BLaER1 (cell line): Measurements from ENCODE around the gene NAT14.

Experiments
- H3K27ac ChIP-seq: shearing (Covaris generic); formaldehyde crosslinking; 2 replicates; pipeline ENCODE4 v1.8.1; 2022
- H3K27me3 ChIP-seq: shearing (Covaris generic); formaldehyde crosslinking; 2 replicates; pipeline ENCODE4 v1.8.1; 2022
- H3K36me3 ChIP-seq: shearing (Covaris generic); formaldehyde crosslinking; 2 replicates; pipeline ENCODE4 v1.8.1; 2022
- H3K4me1 ChIP-seq: shearing (Covaris generic); formaldehyde crosslinking; 2 replicates; pipeline ENCODE4 v1.8.1; 2022
- H3K4me2 ChIP-seq: shearing (Covaris generic); formaldehyde crosslinking; 2 replicates; pipeline ENCODE4 v1.8.1; 2022
- H3K4me3 ChIP-seq: shearing (Covaris generic); formaldehyde crosslinking; 2 replicates; pipeline ENCODE4 v1.8.1; 2022
- H3K9ac ChIP-seq: shearing (Covaris generic); formaldehyde crosslinking; 2 replicates; pipeline ENCODE4 v1.8.1; 2022
- H3K9me3 ChIP-seq: shearing (Covaris generic); formaldehyde crosslinking; 2 replicates; pipeline ENCODE4 v1.8.1; 2022
- H4K20me1 ChIP-seq: shearing (Covaris generic); formaldehyde crosslinking; 2 replicates; pipeline ENCODE4 v1.8.1; 2022
- Cebpa-rat ChIP-seq: shearing (Covaris generic); IDR thresholded peaks from 2 replicates; pipeline ENCODE4 v1.8.1; 2022

The NAT14 gene

DNA sequence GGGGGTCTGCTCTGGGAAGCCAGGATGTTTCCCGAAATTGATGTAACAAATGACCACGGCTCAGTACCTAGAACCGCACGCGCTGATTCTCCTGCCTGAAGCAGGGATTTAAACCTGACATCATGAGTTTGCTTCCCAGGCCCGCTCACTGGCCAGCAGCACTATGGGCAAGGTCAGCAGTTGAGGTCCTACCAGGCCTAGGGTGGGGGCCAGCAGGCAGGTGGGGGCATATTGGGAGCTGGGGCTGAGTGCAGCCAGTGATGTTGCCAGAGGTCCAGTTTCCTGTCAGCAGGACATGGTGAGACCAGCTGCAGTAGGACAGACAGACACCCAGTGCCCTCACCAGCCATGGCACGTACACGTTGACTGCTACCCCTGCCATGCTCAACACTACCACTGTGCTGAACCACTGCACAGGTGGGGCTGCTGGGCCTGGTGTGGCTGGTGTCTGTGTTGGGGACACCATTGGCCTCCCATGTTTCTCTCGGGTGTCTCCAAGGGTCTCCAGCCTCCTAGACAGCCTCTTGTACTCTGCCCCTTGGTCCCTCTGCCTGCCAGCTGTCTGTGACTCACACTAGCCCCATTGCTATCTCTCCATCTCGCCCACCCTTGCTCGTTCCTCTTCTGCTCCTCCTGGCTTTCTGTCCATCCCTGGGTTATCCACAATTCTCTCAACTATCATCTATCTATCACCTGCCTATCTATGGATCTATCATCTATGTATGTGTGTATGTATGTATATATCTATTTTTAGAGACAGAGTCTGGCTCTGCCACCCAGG, 19.3 kb upstream of the NAT14 start:
- TF ChIP-seq Cebpa-rat = no peak
- Histone ChIP-seq H3K27ac (no peak overlapping the region), H3K36me3 (no peaks in the 10 kb centered on the region), H3K9me3 (no peaks in the 10 kb centered on the region), H3K4me3 (no peak overlapping the region), H3K4me1 (peaks cover 29% of the 10 kb centered on the region), H3K27me3 (no peaks in the 10 kb centered on the region), H4K20me1 (peaks cover 2% of the 10 kb centered on the region), H3K4me2 (no peak overlapping the region), H3K9ac (no peak overlapping the region)

DNA sequence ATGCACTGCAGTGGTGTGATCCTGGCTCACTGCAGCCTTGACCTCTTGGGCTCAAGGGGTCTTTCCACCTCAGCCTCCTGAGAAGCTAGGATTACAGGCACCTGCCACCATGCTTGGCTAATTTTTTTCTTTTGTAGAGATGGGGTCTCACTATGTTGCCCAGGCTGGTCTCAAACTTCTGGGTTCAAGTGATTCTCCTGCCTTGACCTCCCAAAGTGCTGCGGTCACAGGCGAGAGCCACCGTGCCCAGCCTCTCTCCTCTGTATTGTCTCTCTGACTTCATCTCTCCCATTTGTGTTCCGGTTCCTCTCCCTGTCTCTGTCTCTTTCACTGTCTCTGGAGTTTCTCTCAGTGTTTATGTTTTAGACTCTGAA, 18.8 kb upstream of the NAT14 start:
- Histone ChIP-seq H3K27ac (no peak overlapping the region), H3K9me3 (no peaks in the 10 kb centered on the region), H3K36me3 (no peaks in the 10 kb centered on the region), H4K20me1 (no peaks in the 10 kb centered on the region), H3K4me2 (no peak overlapping the region), H3K27me3 (no peaks in the 10 kb centered on the region), H3K4me3 (no peak overlapping the region), H3K4me1 (peaks cover 24% of the 10 kb centered on the region), H3K9ac (no peak overlapping the region)
- no peak for TF ChIP-seq Cebpa-rat

DNA sequence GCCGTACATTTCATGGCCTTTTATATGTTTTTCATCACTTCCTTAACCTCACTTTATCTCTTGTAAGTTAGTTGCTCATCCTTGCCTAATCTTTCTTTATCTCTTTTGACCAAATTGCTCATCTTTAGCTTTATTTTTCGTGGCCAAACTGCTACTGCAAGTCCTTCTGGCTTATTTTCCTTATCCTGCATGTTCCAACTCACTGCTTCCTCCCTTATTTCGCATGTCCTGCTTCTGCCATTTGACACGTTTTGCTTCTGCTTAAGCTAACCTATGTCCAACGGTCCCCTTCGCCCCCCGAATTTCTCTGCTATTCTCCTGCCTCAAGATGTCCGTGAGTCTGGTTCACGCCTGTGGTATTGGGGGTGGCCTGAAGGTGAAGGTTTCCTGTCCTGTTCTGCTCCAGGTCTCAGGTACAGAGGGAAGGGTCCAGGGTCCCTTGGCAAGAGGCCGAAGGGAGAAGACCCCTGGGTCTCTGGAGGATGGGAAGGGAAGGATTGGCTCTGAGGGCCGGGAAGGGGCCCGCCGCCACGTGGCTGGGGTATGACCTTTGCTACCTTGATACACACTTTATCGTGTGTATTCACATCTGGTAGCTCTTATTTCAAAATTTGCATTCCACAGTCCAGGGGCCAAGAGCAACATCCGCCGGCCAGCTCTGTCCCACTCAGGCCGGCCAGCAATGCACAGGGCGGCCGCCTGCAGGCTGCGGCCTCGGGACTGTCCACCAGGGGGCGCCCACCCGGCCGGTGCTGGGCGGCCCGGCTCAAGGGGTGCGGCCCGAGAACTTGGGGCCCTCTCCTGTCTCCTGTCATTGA, 17.5 kb upstream of the NAT14 start:
- Histone ChIP-seq H3K36me3 (no peaks in the 10 kb centered on the region), H3K4me2 (no peak overlapping the region)

DNA sequence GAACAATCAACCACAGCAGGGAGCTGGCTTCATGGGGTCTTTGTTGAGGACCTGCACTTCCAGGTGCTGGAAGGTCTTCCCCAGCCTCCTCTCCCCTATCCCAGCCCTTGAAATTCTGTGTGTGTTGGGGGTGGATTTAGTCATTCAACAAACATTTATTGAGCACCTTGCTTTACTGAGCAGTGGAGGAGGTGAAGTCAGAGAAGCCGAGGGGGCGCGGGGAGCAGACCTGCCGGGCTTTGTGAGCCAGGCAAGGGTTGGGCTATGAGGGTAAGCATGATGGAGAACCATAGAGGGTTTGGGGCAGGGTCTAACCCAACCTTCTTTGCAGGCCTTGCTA, 17.0 kb upstream of the NAT14 start:
- no peak overlapping the region for H3K4me3 ChIP-seq
- H3K27me3 ChIP-seq = no peaks in the 10 kb centered on the region
- no peak for TF ChIP-seq Cebpa-rat
- no peak overlapping the region for H3K27ac ChIP-seq
- H3K4me1 ChIP-seq = peaks cover 11% of the 10 kb centered on the region
- H4K20me1 ChIP-seq = no peaks in the 10 kb centered on the region
- no peaks in the 10 kb centered on the region for H3K9me3 ChIP-seq
- H3K4me2 ChIP-seq = no peak overlapping the region
- H3K9ac ChIP-seq = no peak overlapping the region
- H3K36me3 ChIP-seq = no peaks in the 10 kb centered on the region

More for the DNA sequence above, 17.5 kb upstream of the NAT14 start:
- no peak for TF ChIP-seq Cebpa-rat
- Histone ChIP-seq H3K4me1 (peaks cover 17% of the 10 kb centered on the region), H3K4me3 (no peak overlapping the region), H3K9me3 (no peaks in the 10 kb centered on the region), H4K20me1 (no peaks in the 10 kb centered on the region), H3K27ac (no peak overlapping the region), H3K27me3 (no peaks in the 10 kb centered on the region), H3K9ac (no peak overlapping the region)

DNA sequence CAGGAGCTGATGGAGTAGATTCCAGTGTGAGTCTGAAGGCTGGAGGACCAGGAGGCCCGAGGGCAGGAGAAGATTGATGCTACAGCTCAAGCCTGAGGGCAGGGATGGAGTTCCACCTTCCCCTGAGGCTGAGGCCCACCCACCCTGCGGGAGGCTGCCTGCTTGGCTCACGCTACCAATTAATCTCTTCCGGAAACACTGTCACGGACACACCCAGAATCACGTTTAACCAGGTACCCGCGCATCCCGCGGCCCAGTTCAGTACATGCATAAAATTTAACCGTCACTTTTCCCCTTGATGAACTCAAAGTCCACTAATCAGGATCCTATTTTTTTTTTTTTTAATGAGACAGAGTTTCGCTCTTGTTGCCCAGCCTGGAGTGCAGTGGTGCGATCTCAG, 13.7 kb upstream of the NAT14 start:
- TF ChIP-seq Cebpa-rat = no peak
- no peaks in the 10 kb centered on the region for H3K9me3 ChIP-seq
- peaks cover 29% of the 10 kb centered on the region for H3K4me1 ChIP-seq
- no peak overlapping the region for H3K4me3 ChIP-seq
- H3K27ac ChIP-seq = no peak overlapping the region
- H4K20me1 ChIP-seq = no peaks in the 10 kb centered on the region
- H3K9ac ChIP-seq = no peak overlapping the region
- no peaks in the 10 kb centered on the region for H3K36me3 ChIP-seq
- no peak overlapping the region for H3K4me2 ChIP-seq
- H3K27me3 ChIP-seq = no peaks in the 10 kb centered on the region

DNA sequence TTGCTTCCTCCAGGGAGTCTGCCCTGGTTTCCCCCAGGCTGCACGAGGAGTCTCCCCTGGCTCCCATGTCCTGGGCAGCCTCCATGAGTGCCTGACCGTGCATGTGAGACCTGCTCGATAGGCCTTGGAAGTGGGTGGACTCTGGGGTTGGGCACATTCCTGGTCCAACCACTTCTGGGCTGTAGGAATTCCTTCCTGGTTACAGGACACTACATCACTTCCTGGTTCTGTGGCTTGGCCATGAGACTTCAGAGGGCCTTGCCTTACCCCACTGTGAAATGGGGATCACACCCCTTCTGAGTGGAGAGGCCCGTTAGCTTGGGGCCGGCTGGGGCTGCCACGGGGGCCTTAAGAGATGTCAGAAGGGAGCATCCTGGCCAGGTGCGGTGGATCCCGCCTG, 12.5 kb upstream of the NAT14 start:
- TF ChIP-seq Cebpa-rat = no peak
- Histone ChIP-seq H3K9me3 (no peaks in the 10 kb centered on the region), H3K27me3 (no peaks in the 10 kb centered on the region), H3K27ac (no peak overlapping the region), H3K36me3 (no peaks in the 10 kb centered on the region), H4K20me1 (no peaks in the 10 kb centered on the region), H3K4me2 (no peak overlapping the region), H3K4me3 (no peak overlapping the region), H3K4me1 (peaks cover 31% of the 10 kb centered on the region), H3K9ac (no peak overlapping the region)

DNA sequence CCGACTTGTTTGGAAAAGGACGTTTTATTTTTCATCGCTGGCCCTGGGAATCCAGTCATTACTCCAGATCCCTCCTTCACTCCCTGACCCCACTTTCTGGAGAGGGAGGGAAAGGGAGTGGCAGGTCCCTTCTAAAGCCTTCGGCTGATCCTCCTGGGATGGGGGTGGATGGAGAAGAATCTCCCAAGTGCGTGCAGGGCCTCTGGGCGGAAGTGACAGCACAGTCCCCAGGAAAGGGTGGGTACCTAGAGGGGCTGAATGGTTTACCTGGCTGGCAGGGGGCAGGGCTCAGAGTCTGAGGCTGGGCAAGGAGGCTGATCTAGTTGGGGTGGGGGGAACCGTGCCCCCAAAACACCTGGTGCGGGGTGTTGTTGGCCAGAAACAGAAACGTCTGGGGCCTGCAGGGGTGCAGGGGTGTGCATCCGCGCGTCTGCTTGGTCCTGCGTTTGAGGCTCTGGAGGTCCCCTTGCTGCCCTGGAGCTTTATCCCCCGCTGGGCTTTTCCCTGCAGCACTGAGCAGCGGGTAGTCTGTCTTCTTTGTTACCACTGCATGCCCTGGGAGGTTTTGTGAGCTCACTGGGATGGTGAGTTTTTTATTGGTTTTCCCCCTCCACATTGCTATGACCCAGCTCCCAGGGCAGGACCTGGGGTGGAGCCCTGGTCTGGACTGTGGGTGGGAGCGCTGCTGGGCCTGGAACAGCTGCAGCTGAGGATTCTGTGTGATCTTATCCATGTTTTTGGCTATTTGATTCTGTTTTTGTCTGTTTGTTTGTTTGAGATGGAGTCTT, 11.6 kb upstream of the NAT14 start:
- H3K9ac ChIP-seq = no peak overlapping the region
- peaks cover 41% of the 10 kb centered on the region for H3K4me1 ChIP-seq
- H3K4me3 ChIP-seq = no peak overlapping the region
- no peak overlapping the region for H3K4me2 ChIP-seq
- H3K27me3 ChIP-seq = no peaks in the 10 kb centered on the region
- TF ChIP-seq Cebpa-rat = no peak
- H4K20me1 ChIP-seq = no peaks in the 10 kb centered on the region
- H3K27ac ChIP-seq = no peak overlapping the region
- H3K36me3 ChIP-seq = no peaks in the 10 kb centered on the region
- H3K9me3 ChIP-seq = no peaks in the 10 kb centered on the region

DNA sequence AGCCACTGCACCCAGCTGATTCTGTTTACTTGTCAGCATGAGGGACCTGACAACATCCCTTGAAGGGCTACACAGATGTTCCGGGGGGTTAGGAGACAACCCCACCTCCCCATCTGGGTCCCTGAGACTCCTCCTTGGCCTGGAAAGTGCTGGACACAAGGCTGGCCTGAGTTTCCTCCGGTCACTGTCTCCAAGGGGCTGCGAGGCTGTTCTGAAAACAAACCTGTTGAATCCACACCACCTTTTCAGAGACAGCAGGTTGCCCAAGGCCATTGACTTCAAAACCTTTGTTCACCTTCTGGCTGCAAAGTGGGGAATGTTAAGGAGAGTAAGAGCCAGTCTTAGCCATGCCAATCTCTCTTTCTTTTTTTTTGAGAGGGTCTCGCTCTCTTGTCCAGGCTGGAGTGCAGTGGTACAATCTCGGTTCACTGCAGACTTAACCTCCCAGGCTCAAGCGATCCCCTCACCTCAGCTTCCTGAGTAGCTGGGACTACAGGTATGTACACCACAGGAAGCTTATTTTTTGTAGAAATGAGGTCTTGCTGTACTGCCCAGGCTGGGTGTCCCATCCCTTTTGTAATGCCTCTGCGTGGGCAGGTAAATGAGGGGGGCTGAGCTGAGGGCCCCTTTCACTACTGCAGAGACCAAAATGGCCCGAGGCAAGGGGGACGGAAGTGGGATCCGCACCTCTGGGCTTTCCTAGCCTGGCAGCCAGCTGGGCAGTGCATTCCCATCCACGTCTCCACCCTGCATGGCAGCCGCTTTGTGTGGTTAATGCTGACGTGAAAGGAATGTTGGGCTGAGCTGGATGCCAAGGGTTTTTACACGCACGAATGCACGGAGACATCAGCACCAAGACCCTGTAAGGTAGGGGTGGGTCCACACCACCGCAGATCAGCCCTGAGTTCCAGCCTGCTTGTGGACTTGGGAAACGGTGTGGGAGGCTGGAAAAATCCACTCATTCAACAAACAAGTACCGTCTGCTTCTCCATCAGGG, 10.4 kb upstream of the NAT14 start:
- Histone ChIP-seq H3K4me3 (no peak overlapping the region), H3K27me3 (no peaks in the 10 kb centered on the region), H3K4me1 (peaks cover 52% of the 10 kb centered on the region), H3K27ac (no peak overlapping the region), H3K4me2 (peak overlapping the region; percentile 94; the same call in 1 of the 2 replicates), H3K9me3 (no peaks in the 10 kb centered on the region), H3K36me3 (no peaks in the 10 kb centered on the region), H3K9ac (0 out of 2 replicates have a peak overlapping the region, but pooled peaks have one; percentile 19), H4K20me1 (peaks cover 8% of the 10 kb centered on the region; the same call in 1 of the 2 replicates)
- no peak for TF ChIP-seq Cebpa-rat
